Activated B cell treated with CpG ODN at 0.5 μM for 24 hours (primary cell): ENCODE results near the gene CLNK. TPM values are rescaled to one million over a fixed set of nuclear protein-coding genes. Genes with fewer than 3 reads are reported as not detected.

Source experiments
- ATAC-seq: fragments of 200-7000 bp; cut with Tn5 transposase; one replicate; pipeline ENCODE4 v1.10.0; 2021; ENCODE audit warnings: low read depth, mild to moderate bottlenecking, moderate library complexity
- CTCF ChIA-PET: fragments of 350-600 bp; sonication (Branson Sonifier 250); formaldehyde crosslinking; loops from one replicate; lab custom pipeline; 2021; ENCODE audit warnings: antibody characterized with exemption; lab: Charles Lee
- POLR2A ChIA-PET: fragments of 350-600 bp; sonication (Branson Sonifier 250); formaldehyde crosslinking; loops from one replicate; lab custom pipeline; 2021; ENCODE audit warnings: antibody characterized with exemption; lab: Charles Lee
- DNase-seq: peaks from one replicate; pipeline ENCODE4 v3.0.0; 2022
- H3K27ac Mint-ChIP-seq: one replicate; pipeline ENCODE4 v1.8.0; 2020; ENCODE audit warnings: mixed read lengths
- H3K27me3 Mint-ChIP-seq: one replicate; pipeline ENCODE4 v1.8.0; 2021; ENCODE audit warnings: mixed read lengths
- H3K36me3 Mint-ChIP-seq: one replicate; pipeline ENCODE4 v1.8.0; 2021; ENCODE audit warnings: low read depth, mixed read lengths
- H3K4me1 Mint-ChIP-seq: one replicate; pipeline ENCODE4 v1.8.0; 2021; ENCODE audit warnings: mixed read lengths
- H3K4me3 Mint-ChIP-seq: one replicate; pipeline ENCODE4 v1.8.0; 2020; ENCODE audit warnings: mild to moderate bottlenecking, mixed read lengths
- H3K9me3 Mint-ChIP-seq: one replicate; pipeline ENCODE4 v1.8.0; 2020; ENCODE audit warnings: mixed read lengths
- CTCF ChIP-seq: fragments of 200-600 bp; IDR thresholded peaks from one replicate; pipeline ENCODE4 v1.8.0; 2022; ENCODE audit warnings: antibody characterized with exemption, mild to moderate bottlenecking
- intact Hi-C: fragments of 100-400 bp; cut with micrococcal nuclease; formaldehyde crosslinking; loops from one replicate; pipeline ENCODE4 v1.15.1; 2024
- total RNA-seq: library from RNA; stranded (reverse); gene quantifications from 2 replicates; pipeline ENCODE4 v1.2.3, GENCODE V29; 2022

The CLNK gene
- total RNA-seq, 1 donor from 2014 or later = 0.58 TPM

GRCh38 chr4:10502717-10503116, 181.9 kb downstream of the CLNK start:
- CTCF ChIA-PET = no interaction called here
- no peak overlapping the region for H3K27ac Mint-ChIP-seq
- no peak for TF ChIP-seq CTCF
- peaks cover 5% of the 10 kb centered on the region for H3K9me3 Mint-ChIP-seq
- H3K4me1 Mint-ChIP-seq = peaks cover 4% of the 10 kb centered on the region
- peaks cover 2% of the 10 kb centered on the region for H3K36me3 Mint-ChIP-seq
- POLR2A ChIA-PET = no interaction called here
- no peak overlapping the region for H3K4me3 Mint-ChIP-seq
- intact Hi-C loops = no loop called here
- DNase-seq = no peak
- no peaks in the 10 kb centered on the region for H3K27me3 Mint-ChIP-seq
- no peak for ATAC-seq

GRCh38 chr4:10500776-10501175, 183.8 kb downstream of the CLNK start:
- intact Hi-C loops = no loop called here
- ATAC-seq (no peak), DNase-seq (no peak)
- ChIA-PET CTCF (no interaction called here), POLR2A (no interaction called here)
- no peaks in the 10 kb centered on the region for H3K4me1 Mint-ChIP-seq
- H3K27ac Mint-ChIP-seq = no peak overlapping the region
- TF ChIP-seq CTCF = no peak
- no peaks in the 10 kb centered on the region for H3K9me3 Mint-ChIP-seq
- H3K36me3 Mint-ChIP-seq = no peaks in the 10 kb centered on the region
- H3K4me3 Mint-ChIP-seq = no peak overlapping the region
- no peaks in the 10 kb centered on the region for H3K27me3 Mint-ChIP-seq

GRCh38 chr4:10496200-10496599, 188.4 kb downstream of the CLNK start:
- ChIA-PET CTCF (no interaction called here), POLR2A (no interaction called here)
- Mint-ChIP-seq H3K4me3 (no peak overlapping the region), H3K4me1 (no peaks in the 10 kb centered on the region), H3K36me3 (no peaks in the 10 kb centered on the region), H3K9me3 (no peaks in the 10 kb centered on the region), H3K27me3 (peaks cover 2% of the 10 kb centered on the region), H3K27ac (no peak overlapping the region)
- no peak for ATAC-seq
- intact Hi-C loops = no loop called here
- no peak for DNase-seq
- no peak for TF ChIP-seq CTCF

GRCh38 chr4:10495651-10496050, 188.9 kb downstream of the CLNK start:
- no peak for TF ChIP-seq CTCF
- Mint-ChIP-seq H3K27me3 (peaks cover 2% of the 10 kb centered on the region), H3K36me3 (no peaks in the 10 kb centered on the region), H3K4me3 (no peak overlapping the region), H3K27ac (no peak overlapping the region), H3K9me3 (no peaks in the 10 kb centered on the region), H3K4me1 (no peaks in the 10 kb centered on the region)
- no peak for DNase-seq
- POLR2A ChIA-PET = no interaction called here
- CTCF ChIA-PET = no interaction called here
- intact Hi-C loops = no loop called here
- ATAC-seq = no peak

GRCh38 chr4:10492464-10492863, 192.1 kb downstream of the CLNK start:
- Mint-ChIP-seq H3K27ac (no peak overlapping the region), H3K36me3 (no peaks in the 10 kb centered on the region), H3K4me1 (no peaks in the 10 kb centered on the region), H3K9me3 (no peaks in the 10 kb centered on the region), H3K27me3 (peaks cover 2% of the 10 kb centered on the region), H3K4me3 (no peak overlapping the region)
- TF ChIP-seq CTCF = no peak
- ChIA-PET POLR2A (no interaction called here), CTCF (no interaction called here)
- ATAC-seq = no peak
- intact Hi-C loops = no loop called here
- no peak for DNase-seq
